Neural progenitor cell (in vitro differentiated cells): ENCODE measurements around the gene PPIE. TPM values are rescaled to one million over a fixed set of nuclear protein-coding genes. Genes with fewer than 3 reads are reported as not detected.

Experiments
- DNase-seq: peaks from one replicate; pipeline ENCODE4 v3.0.0-alpha.2; 2016; ENCODE audit warnings: low spot score
- H2AFZ ChIP-seq: fragments of 200-600 bp; sonication (generic); replicated peaks from 2 replicates; pipeline ENCODE4 v1.6.1; 2016; ENCODE audit warnings: antibody characterized with exemption
- H3F3A ChIP-seq: fragments of 200-600 bp; sonication (generic); 2 replicates; pipeline ENCODE4 v1.6.1; 2016; ENCODE audit warnings: antibody characterized with exemption, low read depth
- H3K27ac ChIP-seq: fragments of 200-600 bp; sonication (generic); 2 replicates; pipeline ENCODE4 v1.5.1; 2016; ENCODE audit warnings: mild to moderate bottlenecking
- H3K27me3 ChIP-seq: fragments of 200-600 bp; sonication (generic); 2 replicates; pipeline ENCODE4 v1.6.1; 2016; ENCODE audit warnings: mild to moderate bottlenecking, moderate library complexity
- H3K36me3 ChIP-seq: fragments of 200-600 bp; sonication (generic); 2 replicates; pipeline ENCODE4 v1.5.1; 2016
- H3K4me1 ChIP-seq: fragments of 200-600 bp; sonication (generic); 2 replicates; pipeline ENCODE4 v1.6.1; 2016; ENCODE audit warnings: mixed run types
- H3K4me2 ChIP-seq: fragments of 200-600 bp; sonication (generic); 2 replicates; pipeline ENCODE4 v1.6.1; 2016
- H3K4me3 ChIP-seq: fragments of 200-600 bp; sonication (generic); 2 replicates; pipeline ENCODE4 v1.5.1; 2016
- H3K79me2 ChIP-seq: fragments of 200-600 bp; sonication (generic); 2 replicates; pipeline ENCODE4 v1.6.1; 2016; ENCODE audit warnings: low read depth
- H3K9ac ChIP-seq: fragments of 200-600 bp; sonication (generic); 2 replicates; pipeline ENCODE4 v1.6.1; 2016
- H3K9me3 ChIP-seq: fragments of 200-600 bp; sonication (generic); 2 replicates; pipeline ENCODE4 v1.5.1; 2016; ENCODE audit warnings: low read depth
- H4K20me1 ChIP-seq: fragments of 200-600 bp; sonication (generic); 2 replicates; pipeline ENCODE4 v1.6.1; 2016; ENCODE audit warnings: low read depth
- H3K27ac Mint-ChIP-seq: 3 replicates; pipeline ENCODE4 v1.8.0; 2021; ENCODE audit warnings: mixed read lengths
- H3K27me3 Mint-ChIP-seq: 2 replicates; pipeline ENCODE4 v1.8.0; 2022; ENCODE audit warnings: low read depth, mild to moderate bottlenecking, inconsistent platforms, moderate library complexity, mixed read lengths; ENCODE audit not compliant: insufficient read depth
- H3K36me3 Mint-ChIP-seq: 3 replicates; pipeline ENCODE4 v1.8.0; 2021; ENCODE audit warnings: mixed read lengths
- H3K4me1 Mint-ChIP-seq: 3 replicates; pipeline ENCODE4 v1.8.0; 2021; ENCODE audit warnings: mixed read lengths
- H3K4me3 Mint-ChIP-seq: 3 replicates; pipeline ENCODE4 v1.8.0; 2021; ENCODE audit warnings: mild to moderate bottlenecking, moderate library complexity, mixed read lengths
- H3K9me3 Mint-ChIP-seq: 3 replicates; pipeline ENCODE4 v1.8.0; 2020; ENCODE audit warnings: mixed read lengths
- CTCF ChIP-seq: fragments of 200-600 bp; sonication (generic); IDR thresholded peaks from 2 replicates; pipeline ENCODE4 v1.5.1; 2017; ENCODE audit warnings: antibody characterized with exemption, mild to moderate bottlenecking
- EZH2 ChIP-seq: fragments of 200-600 bp; sonication (generic); IDR thresholded peaks from 2 replicates; pipeline ENCODE4 v1.6.1; 2017; ENCODE audit warnings: antibody characterized with exemption, mild to moderate bottlenecking, moderate library complexity
- EZH2phosphoT487 ChIP-seq: fragments of 200-600 bp; sonication (generic); IDR thresholded peaks from 2 replicates; pipeline ENCODE4 v1.6.1; 2017; ENCODE audit warnings: antibody characterized with exemption
- total RNA-seq: library from RNA; depleted of rRNA; stranded (reverse); fragments of >200 nt; gene quantifications from 2 replicates; pipeline ENCODE4 v1.2.3, GENCODE V29; 2015; ENCODE audit warnings: low replicate concordance

The PPIE gene
- total RNA-seq, 1 donor from 2014 or later: 57.2 TPM

- Histone ChIP-seq H3K79me2 (no peaks in the 10 kb centered on the region), H4K20me1 (no peaks in the 10 kb centered on the region), H3K9me3 (no peaks in the 10 kb centered on the region), H2AFZ (no peak overlapping the region), H3F3A (no peaks in the 10 kb centered on the region), H3K36me3 (no peaks in the 10 kb centered on the region), H3K9ac (no peak overlapping the region), H3K4me1 (no peaks in the 10 kb centered on the region), H3K27ac (no peak overlapping the region), H3K4me2 (no peak overlapping the region), H3K4me3 (no peak overlapping the region), H3K27me3 (peaks cover 43% of the 10 kb centered on the region)
- Mint-ChIP-seq H3K4me1 (peaks cover 7% of the 10 kb centered on the region), H3K36me3 (no peaks in the 10 kb centered on the region), H3K4me3 (no peak overlapping the region), H3K27me3 (peaks cover 12% of the 10 kb centered on the region), H3K9me3 (no peaks in the 10 kb centered on the region), H3K27ac (no peak overlapping the region)
- TF ChIP-seq CTCF: no peak
- TF ChIP-seq EZH2phosphoT487: no peak
- TF ChIP-seq EZH2: no peak
- DNase-seq: no peak
Measured at GRCh38 chr1:39779137-39779536, 40.5 kb downstream of the PPIE start.

- no peaks in the 10 kb centered on the region for H3K36me3 Mint-ChIP-seq
- Histone ChIP-seq H3K4me1 (no peaks in the 10 kb centered on the region), H3K9me3 (no peaks in the 10 kb centered on the region), H3K4me3 (no peak overlapping the region), H2AFZ (no peak overlapping the region), H3K9ac (no peak overlapping the region), H3K27ac (no peak overlapping the region), H3K36me3 (no peaks in the 10 kb centered on the region), H4K20me1 (no peaks in the 10 kb centered on the region), H3F3A (no peaks in the 10 kb centered on the region), H3K79me2 (no peaks in the 10 kb centered on the region), H3K4me2 (no peak overlapping the region), H3K27me3 (peaks cover 43% of the 10 kb centered on the region)
- H3K4me1 Mint-ChIP-seq: peaks cover 7% of the 10 kb centered on the region
- H3K4me3 Mint-ChIP-seq: no peak overlapping the region
- no peak for DNase-seq
- H3K27ac Mint-ChIP-seq: no peak overlapping the region
- peaks cover 12% of the 10 kb centered on the region for H3K27me3 Mint-ChIP-seq
- H3K9me3 Mint-ChIP-seq: no peaks in the 10 kb centered on the region
- TF ChIP-seq EZH2: no peak
- no peak for TF ChIP-seq CTCF
- TF ChIP-seq EZH2phosphoT487: no peak
Measured at GRCh38 chr1:39779821-39780220, 41.1 kb downstream of the PPIE start.

GRCh38 chr1:39781349-39781715, 42.6 kb downstream of the PPIE start:
- TF ChIP-seq EZH2phosphoT487: no peak
- no peak for TF ChIP-seq CTCF
- no peak for TF ChIP-seq EZH2
- no peaks in the 10 kb centered on the region for H3K36me3 ChIP-seq
- H3K9ac ChIP-seq: no peak overlapping the region
- Mint-ChIP-seq H3K4me1 (peaks cover 15% of the 10 kb centered on the region), H3K27me3 (peaks cover 15% of the 10 kb centered on the region), H3K9me3 (no peaks in the 10 kb centered on the region), H3K27ac (no peak overlapping the region), H3K4me3 (no peak overlapping the region), H3K36me3 (no peaks in the 10 kb centered on the region)
- H3K4me2 ChIP-seq: no peak overlapping the region
- peaks cover 54% of the 10 kb centered on the region for H3K27me3 ChIP-seq
- H4K20me1 ChIP-seq: peaks cover 3% of the 10 kb centered on the region
- peaks cover 8% of the 10 kb centered on the region for H3K4me1 ChIP-seq
- H3K79me2 ChIP-seq: no peaks in the 10 kb centered on the region
- no peak overlapping the region for H3K27ac ChIP-seq
- no peaks in the 10 kb centered on the region for H3F3A ChIP-seq
- H3K4me3 ChIP-seq: no peak overlapping the region
- H2AFZ ChIP-seq: no peak overlapping the region
- no peaks in the 10 kb centered on the region for H3K9me3 ChIP-seq
- DNase-seq: no peak
